HepG2 (cell line): ENCODE measurements around the gene SFRP2. TPM values are rescaled to one million over a fixed set of nuclear protein-coding genes. Genes with fewer than 3 reads are reported as not detected.

Experiments
- ATAC-seq: fragments of 200-7000 bp; cut with Tn5 transposase; 3 replicates; pipeline ENCODE4 v1.9.1; 2020; ENCODE audit warnings: mild to moderate bottlenecking, moderate library complexity
- BruUV-seq: library from RNA; stranded (reverse); fragments of 400-500 nt; replicated peaks from 2 replicates; lab custom pipeline; 2021; lab: Mats Ljungman, UMichigan
- CTCF ChIA-PET: fragments of 300-600 bp; formaldehyde crosslinking; extraction: SDS; loops from one replicate; lab custom pipeline; 2021; ENCODE audit warnings: low total read pairs, inconsistent platforms, low intra/inter-chr PET ratio; lab: Yijun Ruan, JAX
- POLR2A ChIA-PET: fragments of 350-600 bp; sonication (Branson Sonifier 250); formaldehyde crosslinking; loops from one replicate; lab custom pipeline; 2020; ENCODE audit warnings: antibody characterized with exemption, inconsistent platforms; lab: Yijun Ruan, JAX
- DNase-seq: peaks from one replicate; pipeline ENCODE4 v3.0.0-alpha.2; 2015; ENCODE audit warnings: low spot score
- FAIRE-seq: peaks from 3 replicates; lab custom pipeline; 2011; peaks lifted over from hg19 to GRCh38; lab: Jason Lieb, UNC
- H2AFZ ChIP-seq: one replicate; pipeline ENCODE4 v1.6.1; 2011; ENCODE audit warnings: low read length, inconsistent platforms
- H3K27ac ChIP-seq: fragments of 300-600 bp; 3 replicates; pipeline ENCODE4 v1.8.0; 2011; ENCODE audit warnings: mixed run types, mild to moderate bottlenecking, mixed read lengths, low read length, inconsistent platforms; ENCODE audit not compliant: insufficient read depth; ENCODE audit errors: extremely low read length
- H3K27me3 ChIP-seq, 2 experiments: fragments of 200-600 bp in 1 of 2; 2 replicates in 1 of 2; 3 replicates in 1 of 2; pipeline versions ENCODE4 v1.6.0 to v1.8.0; 2011; ENCODE audit warnings: low read length in 2 of 2, mild to moderate bottlenecking in 2 of 2, moderate library complexity in 2 of 2, inconsistent platforms in 1 of 2; ENCODE audit not compliant: insufficient read depth in 2 of 2, control insufficient read depth in 1 of 2
- H3K36me3 ChIP-seq, 2 experiments: fragments of 200-600 bp in 1 of 2; replicated peaks in 1 of 2; 2 replicates in 1 of 2; 3 replicates in 1 of 2; pipeline versions ENCODE4 v1.5.1 to v1.8.0; 2011; ENCODE audit warnings: low read length in 2 of 2, inconsistent platforms in 1 of 2; ENCODE audit not compliant: insufficient read depth in 2 of 2, control insufficient read depth in 1 of 2
- H3K4me1 ChIP-seq: 2 replicates; pipeline ENCODE4 v1.5.1; 2012; ENCODE audit warnings: low read length, inconsistent platforms; ENCODE audit not compliant: insufficient read depth
- H3K4me2 ChIP-seq: 2 replicates; pipeline ENCODE4 v1.6.0; 2011; ENCODE audit warnings: low read depth, low read length, inconsistent platforms
- H3K4me3 ChIP-seq, 3 experiments: fragments of 200-600 bp in 1 of 3; sonication (generic), shearing (Covaris generic) in 1 of 3; replicated peaks in 1 of 3; 2 replicates each; pipeline ENCODE4 v1.5.1; 2011 to 2016; ENCODE audit warnings: low read length in 3 of 3, inconsistent platforms in 2 of 3, low read depth in 2 of 3, mild to moderate bottlenecking in 2 of 3, control low read depth in 1 of 3, mixed read lengths in 1 of 3; ENCODE audit not compliant: insufficient read depth in 1 of 3
- H3K79me2 ChIP-seq: one replicate; pipeline ENCODE4 v1.6.1; 2011; ENCODE audit warnings: low read length, inconsistent platforms; ENCODE audit not compliant: insufficient read depth
- H3K9ac ChIP-seq: 2 replicates; pipeline ENCODE4 v1.6.0; 2011; ENCODE audit warnings: mild to moderate bottlenecking, low read depth, low read length, inconsistent platforms; ENCODE audit not compliant: insufficient read depth
- H3K9me3 ChIP-seq: 2 replicates; pipeline ENCODE4 v1.5.1; 2012; ENCODE audit warnings: mild to moderate bottlenecking, low read length
- H4K20me1 ChIP-seq: 2 replicates; pipeline ENCODE4 v1.6.0; 2011; ENCODE audit warnings: inconsistent platforms, mild to moderate bottlenecking, low read length, moderate library complexity; ENCODE audit not compliant: insufficient read depth
- KMT2A ChIP-seq: sonication (generic); formaldehyde crosslinking; IDR thresholded peaks from 2 replicates; pipeline ENCODE4 v1.4.0; 2020; ENCODE audit warnings: missing genetic modification reagents
- RERE ChIP-seq: IDR thresholded peaks from 2 replicates; pipeline ENCODE4 v1.6.1; 2016; ENCODE audit warnings: low read depth, missing genetic modification reagents, missing compliant biosample characterization
- REXO4 ChIP-seq: sonication (generic); formaldehyde crosslinking; IDR thresholded peaks from 2 replicates; pipeline ENCODE4 v1.8.0; 2022; ENCODE audit warnings: missing genetic modification reagents, mild to moderate bottlenecking, borderline replicate concordance
- SIX4 ChIP-seq: sonication (generic); formaldehyde crosslinking; IDR thresholded peaks from 2 replicates; pipeline ENCODE4 v1.4.0; 2020; ENCODE audit warnings: missing genetic modification reagents
- WGBS: methylation state at CpG from one replicate; pipeline ENCODE4 v1.1.6; 2017; ENCODE audit warnings: low lambda C conversion rate; 5-methylcytosine and 5-hydroxymethylcytosine counted together
- in situ Hi-C: cut with HindIII; loops from 2 replicates; pipeline ENCODE4 v1.10.0; 2017; ENCODE audit warnings: low pct_unique_long_range_greater_than_20kb; ENCODE audit not compliant: extremely low pct_ligation_motif_present
- intact Hi-C: fragments of 100-400 bp; cut with micrococcal nuclease; formaldehyde crosslinking; loops from one replicate; pipeline ENCODE4 v1.10.0; 2022; ENCODE audit not compliant: unreplicated experiment
- polyA plus RNA-seq, 8 experiments: library from polyadenylated mRNA; depleted of rRNA in 3 of 8; stranded (reverse) in 7 of 8; unstranded in 1 of 8; fragments of >200 nt; fragmentation: Illumina TruSeq in 4 of 8; extraction: Trizol in 4 of 8; gene quantifications; 2 replicates each; pipeline versions ENCODE4 v1.2.1 to v1.2.3, GENCODE V29; 2011 to 2016; ENCODE audit warnings: low read depth in 4 of 8, missing spikeins in 1 of 8, mixed read lengths in 1 of 8; ENCODE audit not compliant: insufficient read depth in 1 of 8
- total RNA-seq, 5 experiments: library from RNA; depleted of rRNA; stranded (reverse); fragments of >200 nt; fragmentation: Illumina TruSeq; extraction: Trizol; gene quantifications; 2 replicates each; pipeline ENCODE4 v1.2.3, GENCODE V29; 2016; ENCODE audit warnings: low read depth in 1 of 5
- TF ChIP-seq, protein P1 (sequence below): sonication (generic); formaldehyde crosslinking; IDR thresholded peaks from 2 replicates; pipeline ENCODE4 v1.4.0; 2020; ENCODE audit warnings: mild to moderate bottlenecking, missing genetic modification reagents

Gene SFRP2
- total and polyA plus RNA-seq, 2 of the 13 experiments (the other 11 are each of a cell fraction or from before 2014, with no cell fraction given) = not detected

GRCh38 chr4:153824501-153824900 is 35.6 kb upstream of the SFRP2 start:
- Histone ChIP-seq H3K79me2 (no peaks in the 10 kb centered on the region), H3K27me3 (no peaks in the 10 kb centered on the region), H3K9me3 (no peaks in the 10 kb centered on the region), H2AFZ (no peak overlapping the region), H4K20me1 (no peaks in the 10 kb centered on the region), H3K36me3 (no peaks in the 10 kb centered on the region), H3K4me1 (no peaks in the 10 kb centered on the region), H3K4me3 (no peak overlapping the region), H3K27ac (no peak overlapping the region), H3K9ac (no peak overlapping the region), H3K4me2 (no peak overlapping the region)
- ChIA-PET CTCF (no interaction called here), POLR2A (no interaction called here)
- TF ChIP-seq SIX4 (CRISPR knock-in tag) = no peak
- ATAC-seq (no peak), FAIRE-seq (no peak), DNase-seq (no peak)
- intact Hi-C loops (no loop called here), in situ Hi-C loops (no loop called here)
- no TSS peak for BruUV-seq

DNA sequence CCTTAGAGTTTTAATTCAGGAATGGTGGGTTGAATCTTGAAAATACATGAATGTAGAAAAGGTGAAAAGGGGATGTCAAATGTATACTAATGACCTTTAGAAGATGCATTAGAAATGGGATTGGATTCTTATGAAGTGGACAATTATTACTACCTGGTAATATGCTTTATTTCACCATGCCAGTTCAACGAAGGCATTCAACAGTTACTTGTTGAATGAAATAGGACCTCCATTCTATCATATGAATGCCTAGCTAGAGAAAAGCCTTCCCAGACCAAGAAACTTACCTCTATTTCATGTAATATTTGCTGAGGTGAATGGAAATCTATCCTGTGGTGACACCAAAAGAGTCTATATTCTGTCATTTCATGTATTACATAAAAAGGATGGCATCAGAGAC is 34.6 kb upstream of the SFRP2 start:
- Histone ChIP-seq H2AFZ (no peak overlapping the region), H3K4me2 (no peak overlapping the region), H3K36me3 (no peaks in the 10 kb centered on the region), H3K9me3 (no peaks in the 10 kb centered on the region), H3K4me1 (no peaks in the 10 kb centered on the region), H3K27ac (no peak overlapping the region), H3K27me3 (no peaks in the 10 kb centered on the region), H3K79me2 (no peaks in the 10 kb centered on the region), H4K20me1 (no peaks in the 10 kb centered on the region), H3K4me3 (no peak overlapping the region), H3K9ac (no peak overlapping the region)
- in situ Hi-C loops = no loop called here
- ChIA-PET CTCF (no interaction called here), POLR2A (no interaction called here)
- no peak for DNase-seq
- FAIRE-seq = no peak
- BruUV-seq = no TSS peak
- intact Hi-C loops = no loop called here
- WGBS = 0% methylated on average over 1 of the region's 1 CpG
- ATAC-seq = no peak
- no peak for TF ChIP-seq REXO4
- TF ChIP-seq, protein P1, sequence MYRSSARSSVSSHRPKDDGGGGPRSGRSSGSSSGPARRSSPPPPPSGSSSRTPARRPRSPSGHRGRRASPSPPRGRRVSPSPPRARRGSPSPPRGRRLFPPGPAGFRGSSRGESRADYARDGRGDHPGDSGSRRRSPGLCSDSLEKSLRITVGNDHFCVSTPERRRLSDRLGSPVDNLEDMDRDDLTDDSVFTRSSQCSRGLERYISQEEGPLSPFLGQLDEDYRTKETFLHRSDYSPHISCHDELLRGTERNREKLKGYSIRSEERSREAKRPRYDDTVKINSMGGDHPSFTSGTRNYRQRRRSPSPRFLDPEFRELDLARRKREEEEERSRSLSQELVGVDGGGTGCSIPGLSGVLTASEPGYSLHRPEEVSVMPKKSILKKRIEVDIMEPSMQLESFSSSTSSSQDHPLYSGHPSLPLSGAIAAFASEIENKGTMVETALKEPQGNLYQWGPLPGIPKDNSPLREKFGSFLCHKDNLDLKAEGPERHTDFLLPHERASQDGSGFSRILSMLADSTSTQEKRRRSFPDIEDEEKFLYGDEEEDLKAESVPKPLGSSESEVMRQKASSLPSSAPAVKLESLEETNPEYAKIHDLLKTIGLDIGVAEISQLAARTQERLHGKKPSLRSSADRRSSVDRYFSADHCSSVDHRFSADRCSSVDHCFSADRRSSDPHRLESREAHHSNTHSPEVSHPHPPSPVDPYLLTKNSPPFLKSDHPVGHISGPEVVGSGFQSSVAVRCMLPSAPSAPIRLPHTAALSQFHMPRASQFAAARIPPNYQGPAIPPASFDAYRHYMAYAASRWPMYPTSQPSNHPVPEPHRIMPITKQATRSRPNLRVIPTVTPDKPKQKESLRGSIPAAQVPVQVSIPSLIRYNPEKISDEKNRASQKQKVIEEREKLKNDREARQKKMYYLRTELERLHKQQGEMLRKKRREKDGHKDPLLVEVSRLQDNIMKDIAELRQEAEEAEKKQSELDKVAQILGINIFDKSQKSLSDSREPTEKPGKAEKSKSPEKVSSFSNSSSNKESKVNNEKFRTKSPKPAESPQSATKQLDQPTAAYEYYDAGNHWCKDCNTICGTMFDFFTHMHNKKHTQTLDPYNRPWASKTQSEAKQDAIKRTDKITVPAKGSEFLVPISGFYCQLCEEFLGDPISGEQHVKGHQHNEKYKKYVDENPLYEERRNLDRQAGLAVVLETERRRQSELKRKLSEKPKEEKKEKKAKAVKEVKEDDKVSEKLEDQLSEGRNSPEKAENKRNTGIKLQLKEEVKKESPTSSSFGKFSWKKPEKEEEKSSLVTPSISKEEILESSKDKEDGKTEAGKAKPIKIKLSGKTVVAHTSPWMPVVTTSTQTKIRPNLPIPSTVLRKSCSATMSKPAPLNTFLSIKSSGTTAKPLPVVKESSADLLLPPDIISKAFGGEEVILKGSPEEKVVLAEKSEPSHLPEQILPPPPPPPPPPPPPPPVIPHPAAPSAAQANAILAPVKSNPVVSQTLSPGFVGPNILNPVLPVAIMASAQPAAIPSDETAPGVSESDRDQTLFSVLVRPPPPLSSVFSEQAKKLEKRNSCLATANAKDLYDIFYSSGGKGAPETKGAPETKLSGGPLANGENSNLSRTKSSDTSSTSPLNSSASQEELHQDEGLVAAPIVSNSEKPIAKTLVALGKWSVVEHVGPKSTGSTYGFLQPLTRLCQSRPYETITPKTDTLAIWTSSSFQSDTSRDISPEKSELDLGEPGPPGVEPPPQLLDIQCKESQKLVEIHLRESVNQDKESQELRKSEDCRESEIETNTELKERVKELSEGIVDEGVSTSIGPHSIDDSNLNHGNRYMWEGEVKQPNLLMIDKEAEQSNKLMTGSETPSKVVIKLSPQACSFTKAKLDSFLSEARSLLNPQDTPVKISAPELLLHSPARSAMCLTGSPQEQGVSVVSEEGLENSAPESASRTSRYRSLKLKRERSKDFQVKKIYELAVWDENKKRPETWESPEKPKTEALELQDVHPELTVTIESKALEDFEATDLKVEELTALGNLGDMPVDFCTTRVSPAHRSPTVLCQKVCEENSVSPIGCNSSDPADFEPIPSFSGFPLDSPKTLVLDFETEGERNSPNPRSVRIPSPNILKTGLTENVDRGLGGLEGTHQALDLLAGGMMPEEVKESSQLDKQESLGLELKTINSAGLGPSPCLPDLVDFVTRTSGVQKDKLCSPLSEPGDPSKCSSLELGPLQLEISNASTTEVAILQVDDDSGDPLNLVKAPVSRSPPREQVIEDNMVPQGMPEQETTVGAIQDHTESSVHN = no peak
- no peak for TF ChIP-seq KMT2A (CRISPR knock-in tag)
- TF ChIP-seq RERE (CRISPR knock-in tag) = no peak
